ENCODE measurements around the gene C21orf58.

C21orf58 gene

DNA sequence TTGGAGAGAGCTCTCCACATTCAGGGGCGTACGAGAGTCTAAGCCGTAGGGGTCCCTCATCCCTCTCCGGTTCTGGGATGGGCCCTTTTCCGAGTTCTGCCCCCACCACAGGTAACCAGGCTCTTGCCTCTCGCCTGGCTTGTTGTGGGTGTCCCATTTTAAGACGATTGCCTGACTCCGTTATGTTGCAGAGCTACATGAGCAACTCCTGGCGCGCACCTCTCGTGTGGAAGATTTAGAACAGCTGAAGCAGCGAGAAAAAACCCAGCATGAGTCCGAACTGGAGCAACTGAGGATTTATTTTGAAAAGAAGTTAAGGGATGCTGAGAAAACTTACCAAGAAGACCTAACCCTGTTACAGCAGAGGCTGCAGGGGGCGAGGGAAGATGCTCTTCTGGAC lies 29.2 kb upstream of the C21orf58 start:
- no peak for DNase-seq

- DNase-seq = no peak
These were observed 28.5 kb upstream of the C21orf58 start for GRCh38 chr21:46352164-46352515.

- no peak for DNase-seq
These were observed 27.9 kb upstream of the C21orf58 start for GRCh38 chr21:46351476-46352163.

GRCh38 chr21:46350981-46351380 lies 27.3 kb upstream of the C21orf58 start:
- no peak for DNase-seq

- DNase-seq = no peak
These were observed 26.9 kb upstream of the C21orf58 start for GRCh38 chr21:46350571-46350970.

GRCh38 chr21:46349134-46349760 lies 25.6 kb upstream of the C21orf58 start:
- no peak for DNase-seq

DNA sequence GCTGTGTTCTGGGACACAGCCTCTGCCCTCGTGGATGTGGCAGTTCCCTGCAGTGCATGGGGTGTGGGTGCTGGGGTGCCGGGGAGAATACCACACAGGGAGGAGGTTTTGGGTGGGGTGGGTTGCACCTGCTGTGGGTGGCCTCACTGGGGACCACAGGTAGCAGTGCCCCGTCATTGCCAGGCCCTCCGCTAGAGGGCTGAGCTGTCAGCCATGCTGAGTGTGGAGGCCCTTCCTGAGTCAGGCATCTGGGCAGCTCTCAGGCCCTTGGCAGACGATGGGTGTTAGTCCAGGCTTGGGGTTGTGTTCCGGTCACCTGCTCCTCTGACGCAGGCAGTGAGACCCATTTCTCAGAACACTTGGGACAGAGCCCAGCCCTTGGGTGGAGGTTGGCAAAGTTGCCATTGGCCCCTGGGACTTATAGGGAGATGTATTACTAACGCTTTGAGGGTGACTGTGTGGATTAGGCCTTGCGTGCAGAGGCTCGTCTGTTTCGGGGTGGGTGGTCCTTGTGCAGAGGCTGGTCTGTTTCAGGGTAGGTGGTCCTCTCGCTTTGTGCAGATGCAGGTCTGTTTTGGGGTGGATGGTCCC lies 24.2 kb upstream of the C21orf58 start:
- no peak for DNase-seq

GRCh38 chr21:46347203-46347550 lies 23.5 kb upstream of the C21orf58 start:
- no peak for DNase-seq

DNA sequence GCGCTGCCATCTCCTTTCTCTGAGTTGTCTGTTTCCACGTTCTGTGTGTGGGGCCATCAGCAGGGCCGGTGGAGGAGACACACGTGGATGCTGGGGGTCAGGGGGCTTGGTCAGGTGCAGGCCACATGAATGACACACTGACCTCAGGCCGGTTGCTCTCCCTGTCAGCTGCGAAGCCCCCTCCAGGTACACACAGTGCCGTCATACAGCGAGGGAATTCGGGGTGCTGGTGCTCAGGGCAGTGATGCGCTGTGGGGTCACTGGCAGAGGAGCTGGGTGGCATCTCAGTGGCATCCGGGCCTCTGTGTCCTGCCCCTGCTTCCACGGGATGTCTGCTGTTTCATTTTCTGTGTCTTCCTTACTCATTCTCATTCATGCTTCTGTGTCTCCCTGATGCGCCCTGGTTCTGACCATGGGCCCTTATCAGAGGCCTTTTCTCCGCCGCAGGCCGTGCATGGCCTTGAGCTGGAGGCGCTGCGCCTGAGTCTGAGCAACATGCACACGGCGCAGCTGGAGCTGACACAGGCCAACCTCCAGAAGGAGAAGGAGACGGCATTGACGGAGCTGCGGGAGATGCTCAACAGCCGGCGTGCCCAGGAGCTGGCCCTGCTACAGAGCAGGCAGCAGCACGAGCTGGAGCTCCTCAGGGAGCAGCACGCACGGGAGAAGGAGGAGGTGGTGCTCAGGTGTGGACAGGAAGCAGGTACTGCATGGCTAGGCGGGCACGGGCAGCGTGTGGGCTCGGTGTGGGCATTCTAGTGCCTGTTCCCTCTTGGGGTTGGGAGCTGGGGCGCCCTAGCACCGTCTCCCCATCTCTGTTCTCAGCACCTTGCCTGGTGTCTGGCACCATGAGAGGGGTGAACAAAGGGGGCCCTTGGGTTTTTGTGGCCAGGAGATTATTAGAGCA lies 22.9 kb upstream of the C21orf58 start:
- no peak for DNase-seq

DNA sequence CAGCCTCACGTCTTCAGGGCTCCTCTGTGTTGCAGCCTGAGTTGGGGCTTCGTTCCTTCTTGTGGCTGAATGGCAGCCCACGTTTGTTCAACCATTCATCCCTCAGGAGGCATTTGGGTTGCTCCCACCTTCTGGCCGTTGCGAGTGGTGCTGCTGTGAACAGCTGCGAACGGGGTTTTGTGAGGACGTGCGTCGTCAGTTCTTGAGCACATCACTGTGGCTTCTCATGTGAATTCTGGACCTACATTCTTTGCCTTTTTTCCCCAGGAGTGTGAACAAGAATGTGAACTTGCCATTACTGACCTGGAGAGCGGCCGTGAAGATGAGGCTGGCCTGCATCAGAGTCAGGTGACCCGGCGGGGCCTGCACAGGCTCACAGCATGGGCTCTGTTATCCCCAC lies 22.2 kb upstream of the C21orf58 start:
- no peak for DNase-seq

GRCh38 chr21:46344219-46344915 lies 20.7 kb upstream of the C21orf58 start:
- no peak for DNase-seq

DNA sequence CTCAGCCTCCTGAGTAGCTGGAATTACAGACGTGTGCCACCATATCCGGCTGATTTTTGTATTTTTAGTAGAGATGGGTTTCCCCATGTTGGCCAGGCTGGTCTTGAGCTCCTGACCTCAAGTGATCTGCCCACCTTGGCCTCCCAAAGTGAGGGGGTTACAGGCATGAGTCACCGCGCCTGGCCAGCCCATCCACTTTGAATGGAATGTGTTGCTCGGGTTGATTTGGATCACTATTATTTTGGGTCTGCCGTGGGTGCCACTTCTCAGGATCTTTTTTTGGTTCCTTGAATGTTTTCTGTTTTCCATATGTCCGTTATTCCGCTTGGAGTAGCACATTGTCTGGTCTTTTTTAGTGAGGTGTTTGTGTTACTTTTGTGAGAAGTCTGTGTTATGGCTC lies 17.3 kb upstream of the C21orf58 start:
- no peak for DNase-seq

GRCh38 chr21:46336603-46337002 lies 12.9 kb upstream of the C21orf58 start:
- DNase-seq = no peak

DNA sequence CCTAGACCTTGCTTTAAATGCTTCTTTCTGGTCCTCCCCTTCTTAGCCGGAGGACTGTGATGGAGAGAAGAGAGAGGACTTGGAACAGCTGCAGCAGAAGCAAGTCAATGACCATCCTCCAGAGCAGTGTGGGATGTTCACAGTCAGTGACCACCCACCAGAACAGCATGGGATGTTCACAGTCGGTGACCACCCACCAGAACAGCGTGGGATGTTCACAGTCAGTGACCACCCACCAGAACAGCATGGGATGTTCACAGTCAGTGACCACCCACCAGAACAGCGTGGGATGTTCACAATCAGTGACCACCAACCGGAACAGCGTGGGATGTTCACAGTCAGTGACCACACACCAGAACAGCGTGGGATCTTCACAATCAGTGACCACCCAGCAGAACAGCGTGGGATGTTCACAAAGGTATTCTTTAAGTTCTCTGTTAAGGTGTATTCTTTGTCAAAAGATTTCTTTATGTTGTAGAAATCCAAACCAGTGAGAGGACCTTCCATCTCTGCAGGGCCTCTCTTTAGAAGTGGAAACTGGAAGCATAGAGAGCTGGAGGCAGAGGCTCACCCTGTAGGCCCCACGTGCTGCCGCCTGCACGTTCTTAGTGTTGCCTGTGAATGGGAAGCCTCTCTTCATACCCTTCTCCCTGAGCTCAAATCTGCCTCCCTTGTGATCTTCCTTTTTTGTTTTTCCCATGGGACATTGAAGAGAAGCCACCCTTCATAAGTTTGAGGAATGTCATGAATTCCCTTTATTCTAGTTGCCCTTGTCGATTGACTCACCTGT lies 10.9 kb upstream of the C21orf58 start:
- no peak for DNase-seq

GRCh38 chr21:46329796-46330195 lies 6.1 kb upstream of the C21orf58 start:
- DNase-seq = no peak

GRCh38 chr21:46328151-46328550 lies 4.5 kb upstream of the C21orf58 start:
- no peak for DNase-seq

DNA sequence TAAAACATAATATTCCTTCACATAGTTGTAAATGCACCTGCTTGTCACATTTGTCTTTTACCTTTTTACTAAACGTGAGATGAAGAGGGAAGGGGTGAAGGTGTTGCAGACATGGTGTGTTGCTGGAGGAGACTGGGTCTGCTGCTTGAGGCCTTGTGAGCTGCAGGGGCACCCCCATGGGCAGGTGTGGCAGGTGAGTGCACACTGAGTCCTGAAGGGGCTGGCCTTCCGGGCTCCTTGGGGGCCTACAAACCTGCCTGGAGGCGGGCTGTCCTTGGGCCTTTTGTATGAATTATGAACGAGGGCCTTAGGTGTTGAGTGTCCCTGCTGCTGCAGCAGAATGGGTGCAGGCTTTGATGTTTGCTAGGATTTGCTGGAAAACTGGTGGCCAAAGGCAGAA lies 4.0 kb upstream of the C21orf58 start:
- DNase-seq = no peak

DNA sequence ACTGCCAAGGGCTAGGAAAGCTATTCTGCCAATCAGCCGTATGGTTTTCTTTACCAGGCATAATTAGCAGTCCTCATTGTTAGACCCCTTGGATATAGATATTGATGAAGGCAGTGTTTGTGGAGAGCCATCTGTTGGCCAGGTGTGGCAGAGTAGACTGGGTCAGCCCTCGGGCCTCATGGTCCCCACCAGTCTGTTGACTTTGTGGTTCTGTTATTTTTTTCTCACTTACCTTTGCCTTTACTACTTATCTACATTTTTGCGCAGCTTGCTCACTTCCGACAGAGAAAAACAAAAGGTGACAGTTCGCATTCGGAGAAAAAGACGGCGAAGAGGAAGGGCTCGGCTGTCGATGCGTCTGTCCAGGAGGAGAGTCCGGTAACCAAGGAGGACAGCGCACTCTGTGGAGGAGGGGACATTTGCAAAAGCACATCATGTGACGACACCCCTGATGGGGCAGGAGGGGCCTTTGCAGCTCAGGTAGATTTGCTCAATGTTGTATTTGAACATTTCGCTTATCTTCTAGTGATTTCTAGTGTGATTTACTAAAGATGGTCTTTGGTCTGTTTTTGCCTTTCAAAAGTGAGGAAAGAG lies 2.5 kb upstream of the C21orf58 start:
- no peak for DNase-seq

DNA sequence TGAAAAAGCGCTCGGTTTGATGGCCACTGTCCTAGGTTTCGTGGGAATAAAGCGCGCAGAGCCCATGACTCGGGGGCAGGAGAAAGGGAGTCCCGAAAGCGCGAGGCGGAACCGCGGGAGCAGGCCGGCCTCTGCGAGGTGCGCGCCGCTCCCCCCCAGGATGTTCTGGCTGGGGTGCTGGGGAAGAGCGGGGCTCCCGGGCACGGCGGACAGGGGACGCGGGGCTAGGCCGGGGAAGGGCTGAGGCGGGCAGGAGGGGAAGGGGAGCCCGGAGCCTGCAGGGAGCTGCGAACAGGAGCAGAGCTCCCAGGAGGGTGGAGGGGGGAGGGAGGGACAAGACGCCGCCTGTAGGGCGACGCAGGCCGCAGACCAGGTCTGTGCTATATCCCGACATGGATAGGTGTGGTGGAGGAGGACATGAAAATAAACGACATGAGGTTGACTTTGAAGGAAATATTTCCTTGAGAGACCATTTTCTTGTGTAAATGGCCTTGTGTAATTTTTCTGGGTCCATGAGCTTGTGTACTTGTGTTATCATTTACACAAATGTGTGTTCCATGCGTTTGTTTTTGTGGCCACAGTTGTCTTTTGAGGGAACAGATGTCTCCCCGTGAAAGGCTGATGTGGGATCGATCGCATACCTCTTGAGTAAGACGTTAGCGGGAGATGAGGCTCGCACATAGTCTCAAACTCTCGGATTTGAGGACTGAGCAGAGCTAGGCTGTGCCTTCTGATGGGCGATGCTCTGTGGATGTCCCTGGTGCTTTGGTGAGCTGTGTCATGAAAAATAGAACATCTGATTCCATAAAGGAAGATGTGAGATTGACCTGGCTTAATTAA lies 1.6 kb upstream of the C21orf58 start:
- peak; percentile 2 for DNase-seq

DNA sequence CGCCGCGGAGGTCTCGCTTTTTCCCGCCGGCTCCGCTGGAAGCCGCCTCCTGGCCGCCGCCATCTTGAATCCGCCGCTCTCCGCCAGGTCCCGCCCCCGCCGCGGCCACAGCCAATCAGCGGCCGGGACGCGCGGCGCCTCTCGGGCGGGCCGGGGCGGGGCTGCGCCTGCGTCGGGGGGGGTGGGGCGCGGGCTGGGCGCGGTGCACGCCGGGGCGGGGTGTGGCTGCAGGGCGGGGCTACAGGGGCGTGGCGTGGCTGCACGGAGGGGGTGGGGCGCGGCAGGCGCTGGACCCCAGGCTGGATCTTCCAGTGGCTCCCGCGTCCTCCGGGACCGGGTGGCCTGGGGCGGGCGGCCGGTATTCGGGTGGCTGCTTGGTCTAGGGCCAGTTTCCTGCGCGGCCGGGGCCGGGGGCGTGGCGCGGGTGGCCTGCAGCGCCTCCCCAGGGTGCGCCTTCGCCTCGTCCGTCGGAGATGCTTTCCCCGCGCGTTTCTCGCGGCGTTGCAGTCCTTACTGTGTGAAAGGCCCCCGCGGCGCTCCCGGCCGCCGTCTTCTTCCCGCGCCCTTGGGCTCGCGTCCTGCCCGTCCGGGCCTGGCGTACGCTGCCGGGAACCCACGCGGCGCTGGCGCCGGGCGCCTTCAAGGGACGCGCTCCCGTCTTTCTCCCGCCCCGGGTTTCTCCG lies 861 bp upstream of the C21orf58 start:
- DNase-seq = peak; percentile 42

All from NCI-H774 (cell line).